Gastroesophageal sphincter (tissue), 4 donors: ENCODE measurements around the gene RB1. TPM values are rescaled to one million over a fixed set of nuclear protein-coding genes. Genes with fewer than 3 reads are reported as not detected.

ENCODE experiments used
- ATAC-seq: fragments of 150-250 bp; one replicate; pipeline ENCODE4 v1.9.1; 2016; ENCODE audit warnings: mild to moderate bottlenecking, moderate library complexity
- H3K27ac ChIP-seq, 4 donors: fragments of 200-600 bp; sonication (generic) in 3 of 4; 1 replicate in 3 of 4; 2 replicates in 1 of 4; pipeline ENCODE4 v1.5.1; 2016 to 2019
- H3K27me3 ChIP-seq: fragments of 200-600 bp; sonication (generic); one replicate; pipeline ENCODE4 v1.5.1; 2019
- H3K36me3 ChIP-seq, 2 donors: fragments of 200-600 bp; sonication (generic); one replicate each; pipeline ENCODE4 v1.5.1; 2019; ENCODE audit warnings: control low read depth in 1 of 2
- H3K4me1 ChIP-seq, 3 donors: fragments of 200-600 bp; sonication (generic); 1 replicate in 2 of 3; 2 replicates in 1 of 3; pipeline ENCODE4 v1.5.1; 2016 to 2019; ENCODE audit warnings: control low read depth in 2 of 3
- H3K4me3 ChIP-seq, 2 donors: fragments of 200-600 bp; sonication (generic); one replicate each; pipeline ENCODE4 v1.5.1; 2019; ENCODE audit warnings: mild to moderate bottlenecking in 1 of 2, moderate library complexity in 1 of 2
- H3K9me3 ChIP-seq, 3 donors: fragments of 200-600 bp; sonication (generic); one replicate each; pipeline ENCODE4 v1.5.1; 2017 to 2019; ENCODE audit warnings: control low read depth in 2 of 3
- CTCF ChIP-seq, 4 experiments: fragments of 200-600 bp in 2 of 4; fragments of 450-650 bp in 2 of 4; sonication (generic) in 1 of 4; IDR thresholded peaks; one replicate each; pipeline ENCODE4 v1.5.1; 2017 to 2019; ENCODE audit warnings: antibody characterized with exemption in 4 of 4, mild to moderate bottlenecking in 2 of 4, moderate library complexity in 2 of 4
- EP300 ChIP-seq: sonication (generic); formaldehyde crosslinking; IDR thresholded peaks from one replicate; pipeline ENCODE4 v1.6.1; 2017; ENCODE audit warnings: antibody characterized with exemption, mild to moderate bottlenecking
- POLR2A ChIP-seq, 2 donors: fragments of 450-650 bp; IDR thresholded peaks; one replicate each; pipeline ENCODE4 v1.6.1; 2017; ENCODE audit warnings: antibody characterized with exemption in 2 of 2, mild to moderate bottlenecking in 2 of 2, moderate library complexity in 1 of 2
- POLR2AphosphoS5 ChIP-seq: sonication (generic); formaldehyde crosslinking; IDR thresholded peaks from one replicate; pipeline ENCODE4 v1.6.1; 2017; ENCODE audit warnings: antibody characterized with exemption
- WGBS, 2 donors: methylation state at CpG; one replicate each; pipeline ENCODE4 v1.1.5; 2018; ENCODE audit warnings: low coverage in 1 of 2; 5-methylcytosine and 5-hydroxymethylcytosine counted together
- total RNA-seq, 4 donors: library from RNA; depleted of rRNA; stranded (reverse); fragments of >200 nt; gene quantifications; one replicate each; pipeline ENCODE4 v1.1.0, GENCODE V29; 2016

Gene RB1
- total RNA-seq, 4 donors from 2014 or later, result 26.5 to 37.2 (median 29.4) TPM

GRCh38 chr13:48500652-48501197, 197.2 kb downstream of the RB1 start:
- TF ChIP-seq POLR2AphosphoS5 (no peak), CTCF (IDR thresholded peaks at IDR 0.05) (no peak), EP300 (no peak), POLR2A (IDR thresholded peaks at IDR 0.05) (no peak)
- WGBS, 2 donors, result 67 to 74% methylated on average over 1 to 3 of the region's 4 CpGs
- Histone ChIP-seq H3K4me3 (no peak overlapping the region), H3K9me3 (no peaks in the 10 kb centered on the region), H3K27ac (peak overlapping the region in 1 of 4 donors; percentile 25), H3K4me1 (no peaks in the 10 kb centered on the region), H3K27me3 (no peaks in the 10 kb centered on the region), H3K36me3 (peaks cover 0 to 58% of the 10 kb centered on the region in 2 donors)
- ATAC-seq, result peak; percentile 63

- Histone ChIP-seq H3K36me3 (peaks cover 0 to 62% of the 10 kb centered on the region in 2 donors), H3K9me3 (no peaks in the 10 kb centered on the region), H3K27ac (no peak overlapping the region), H3K27me3 (no peaks in the 10 kb centered on the region), H3K4me3 (no peak overlapping the region), H3K4me1 (no peaks in the 10 kb centered on the region)
- ATAC-seq, result no peak
- no peak for TF ChIP-seq EP300
- TF ChIP-seq POLR2AphosphoS5, result no peak
- no peak for TF ChIP-seq CTCF (IDR thresholded peaks at IDR 0.05)
- TF ChIP-seq POLR2A (IDR thresholded peaks at IDR 0.05), result no peak
- WGBS, 2 donors, result 90 to 100% methylated on average over 2 of the region's 2 CpGs
Observed at GRCh38 chr13:48501705-48502104, 198.2 kb downstream of the RB1 start.

- Histone ChIP-seq H3K27me3 (no peaks in the 10 kb centered on the region), H3K4me1 (no peaks in the 10 kb centered on the region), H3K9me3 (no peaks in the 10 kb centered on the region), H3K27ac (no peak overlapping the region), H3K36me3 (peaks cover 0 to 64% of the 10 kb centered on the region in 2 donors), H3K4me3 (no peak overlapping the region)
- no peak for ATAC-seq
- no peak for TF ChIP-seq POLR2AphosphoS5
- no peak for TF ChIP-seq POLR2A (IDR thresholded peaks at IDR 0.05)
- TF ChIP-seq CTCF (IDR thresholded peaks at IDR 0.05), result no peak
- no peak for TF ChIP-seq EP300
- WGBS, 2 donors, result 82 to 89% methylated on average over 5 to 18 of the region's 19 CpGs
Observed at GRCh38 chr13:48502601-48503319, 199.2 kb downstream of the RB1 start.

GRCh38 chr13:48504606-48505005, 201.1 kb downstream of the RB1 start:
- H3K27ac ChIP-seq, result peak overlapping the region in 1 of 4 donors; percentile 76
- H3K9me3 ChIP-seq, result no peaks in the 10 kb centered on the region
- no peaks in the 10 kb centered on the region for H3K4me1 ChIP-seq
- peaks cover 0 to 52% of the 10 kb centered on the region in 2 donors for H3K36me3 ChIP-seq
- WGBS, 2 donors, result 99% methylated on average over 7 of the region's 8 CpGs; no CpG with 5 or more reads in 1 of the 2 donors
- no peaks in the 10 kb centered on the region for H3K27me3 ChIP-seq
- TF ChIP-seq EP300 (no peak), POLR2AphosphoS5 (no peak), POLR2A (IDR thresholded peaks at IDR 0.05) (no peak), CTCF (IDR thresholded peaks at IDR 0.05) (no peak)
- no peak overlapping the region for H3K4me3 ChIP-seq
- ATAC-seq, result no peak

GRCh38 chr13:48505012-48505411, 201.5 kb downstream of the RB1 start:
- Histone ChIP-seq H3K36me3 (peaks cover 0 to 48% of the 10 kb centered on the region in 2 donors), H3K9me3 (no peaks in the 10 kb centered on the region), H3K4me1 (no peaks in the 10 kb centered on the region), H3K27me3 (no peaks in the 10 kb centered on the region), H3K27ac (peak overlapping the region; percentile 26 to 76 (median 70)), H3K4me3 (no peak overlapping the region)
- whole genome bisulfite sequencing, 2 donors, result 85 to 89% methylated on average over 1 to 4 of the region's 4 CpGs
- no peak for ATAC-seq
- TF ChIP-seq POLR2AphosphoS5 (no peak), CTCF (IDR thresholded peaks at IDR 0.05) (no peak), POLR2A (IDR thresholded peaks at IDR 0.05) (no peak), EP300 (no peak)
